Measurements from ENCODE around the gene ZP2.

DNA sequence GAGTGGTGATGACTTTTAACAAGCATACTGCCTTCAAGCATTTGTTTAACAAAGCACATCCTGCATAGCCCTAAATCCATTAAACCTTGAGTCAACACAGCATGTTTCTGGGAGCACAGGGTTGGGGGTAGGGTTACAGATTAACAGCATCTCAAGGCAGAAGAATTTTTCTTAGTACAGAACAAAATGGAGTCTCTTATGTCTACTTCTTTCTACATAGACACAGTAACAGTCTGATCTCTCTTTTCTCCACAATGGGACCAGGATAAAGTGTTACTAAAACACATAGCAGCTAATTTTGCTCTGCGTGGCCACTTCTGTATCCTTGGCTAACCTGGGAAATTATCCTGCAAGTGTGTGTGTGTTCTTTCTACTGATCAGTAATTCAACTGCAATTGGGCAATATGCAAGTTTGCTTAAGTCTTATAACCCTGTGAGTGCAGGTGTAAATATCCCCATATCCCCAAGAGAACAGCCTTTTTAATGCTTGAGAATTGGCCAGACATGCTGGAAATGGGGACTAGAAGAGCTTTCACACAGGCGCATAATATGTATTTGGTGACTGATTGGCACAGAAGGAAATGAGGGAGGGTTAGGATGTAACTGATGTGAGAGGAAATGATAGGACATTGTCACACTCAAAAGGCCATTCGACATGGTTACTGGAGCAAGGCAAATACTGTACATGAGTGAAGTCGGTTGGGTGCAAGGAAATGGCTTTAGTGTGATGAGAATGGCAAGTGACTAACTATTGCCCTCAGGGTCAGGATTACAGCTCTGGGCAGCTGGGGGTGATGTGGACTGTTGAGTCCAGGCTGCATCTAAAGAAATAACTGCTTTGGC, 11.3 kb upstream of the ZP2 start:
- TF ChIP-seq ZNF311 (CRISPR knock-in tag; IDR thresholded peaks at IDR 0.05) (no peak), FOXJ3 (CRISPR knock-in tag; IDR thresholded peaks at IDR 0.05) (no peak), POLR2A (conservative IDR thresholded peaks at IDR 0.05) (no peak), ZNF717 (CRISPR knock-in tag; IDR thresholded peaks at IDR 0.05) (no peak), POLR2AphosphoS5 (IDR thresholded peaks at IDR 0.05; ENCODE audit: control insufficient read depth, insufficient read depth, low read depth, low read length) (no peak), ZNF354B (CRISPR knock-in tag; IDR thresholded peaks at IDR 0.05) (no peak), NR1H2 (CRISPR knock-in tag; IDR thresholded peaks at IDR 0.05) (no peak), CTBP1 (IDR thresholded peaks at IDR 0.05; ENCODE audit: borderline replicate concordance) (no peak), ZNF146 (CRISPR knock-in tag; IDR thresholded peaks at IDR 0.05; ENCODE audit: unreplicated experiment) (no peak), UBTF (IDR thresholded peaks at IDR 0.05; ENCODE audit: borderline replicate concordance in 1 of 2, low read depth in 2 of 2, low read length in 2 of 2) (no peak), RCOR1 (IDR thresholded peaks at IDR 0.05; ENCODE audit: borderline replicate concordance in 1 of 2, low read depth in 2 of 2, low read length in 2 of 2) (no peak)
- TF ChIP-seq, protein P1, sequence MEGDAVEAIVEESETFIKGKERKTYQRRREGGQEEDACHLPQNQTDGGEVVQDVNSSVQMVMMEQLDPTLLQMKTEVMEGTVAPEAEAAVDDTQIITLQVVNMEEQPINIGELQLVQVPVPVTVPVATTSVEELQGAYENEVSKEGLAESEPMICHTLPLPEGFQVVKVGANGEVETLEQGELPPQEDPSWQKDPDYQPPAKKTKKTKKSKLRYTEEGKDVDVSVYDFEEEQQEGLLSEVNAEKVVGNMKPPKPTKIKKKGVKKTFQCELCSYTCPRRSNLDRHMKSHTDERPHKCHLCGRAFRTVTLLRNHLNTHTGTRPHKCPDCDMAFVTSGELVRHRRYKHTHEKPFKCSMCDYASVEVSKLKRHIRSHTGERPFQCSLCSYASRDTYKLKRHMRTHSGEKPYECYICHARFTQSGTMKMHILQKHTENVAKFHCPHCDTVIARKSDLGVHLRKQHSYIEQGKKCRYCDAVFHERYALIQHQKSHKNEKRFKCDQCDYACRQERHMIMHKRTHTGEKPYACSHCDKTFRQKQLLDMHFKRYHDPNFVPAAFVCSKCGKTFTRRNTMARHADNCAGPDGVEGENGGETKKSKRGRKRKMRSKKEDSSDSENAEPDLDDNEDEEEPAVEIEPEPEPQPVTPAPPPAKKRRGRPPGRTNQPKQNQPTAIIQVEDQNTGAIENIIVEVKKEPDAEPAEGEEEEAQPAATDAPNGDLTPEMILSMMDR (IDR thresholded peaks at IDR 0.05 in 2 of 3, conservative IDR thresholded peaks at IDR 0.05 in 1 of 3; ENCODE audit: insufficient read depth in 2 of 3, low read depth in 1 of 3, low read length in 3 of 3), result no peak
